CD14-positive monocyte (primary cell): ENCODE data around the gene JMJD7. TPM values are rescaled to one million over a fixed set of nuclear protein-coding genes. Genes with fewer than 3 reads are reported as not detected.

Experiments used
- DNase-seq, 3 donors: peaks; one replicate each; pipeline ENCODE4 v3.0.0-alpha.2; 2011 to 2022
- H2AFZ ChIP-seq: 2 replicates; pipeline ENCODE4 v1.6.0; 2012; ENCODE audit warnings: mild to moderate bottlenecking, low read depth, low read length, inconsistent platforms; ENCODE audit not compliant: insufficient read depth, poor library complexity, severe bottlenecking
- H3K27ac ChIP-seq, 2 donors: 1 replicate in 1 of 2; 2 replicates in 1 of 2; pipeline ENCODE4 v1.5.1; 2012 to 2013; ENCODE audit warnings: low read length in 2 of 2, control low read depth in 1 of 2, inconsistent platforms in 1 of 2, low read depth in 1 of 2, mild to moderate bottlenecking in 1 of 2
- H3K27me3 ChIP-seq, 2 donors: one replicate each; pipeline versions ENCODE4 v1.6.0 to v1.6.1; 2011 to 2013; ENCODE audit warnings: low read length in 2 of 2; ENCODE audit not compliant: control insufficient read depth in 2 of 2, insufficient read depth in 2 of 2
- H3K36me3 ChIP-seq, 2 donors: replicated peaks in 1 of 2; 1 replicate in 1 of 2; 2 replicates in 1 of 2; pipeline versions ENCODE4 v1.5.1 to v1.6.1; 2012 to 2013; ENCODE audit warnings: low read length in 2 of 2, control low read depth in 1 of 2, inconsistent platforms in 1 of 2, mild to moderate bottlenecking in 1 of 2; ENCODE audit not compliant: insufficient read depth in 2 of 2, control insufficient read depth in 1 of 2
- H3K4me1 ChIP-seq, 2 donors: 1 replicate in 1 of 2; 2 replicates in 1 of 2; pipeline versions ENCODE4 v1.5.1 to v1.6.1; 2012 to 2013; ENCODE audit warnings: low read length in 2 of 2, control low read depth in 1 of 2, inconsistent platforms in 1 of 2, mild to moderate bottlenecking in 1 of 2, moderate library complexity in 1 of 2; ENCODE audit not compliant: insufficient read depth in 2 of 2, control insufficient read depth in 1 of 2
- H3K4me2 ChIP-seq: replicated peaks from 2 replicates; pipeline ENCODE3; 2012; ENCODE audit warnings: low read length, moderate library complexity, mild to moderate bottlenecking; ENCODE audit not compliant: poor library complexity, severe bottlenecking; ENCODE audit errors: extremely low read depth
- H3K4me3 ChIP-seq, 3 experiments: fragments of 200-600 bp in 1 of 3; sonication (generic) in 1 of 3; replicated peaks in 1 of 3; 1 replicate in 2 of 3; 2 replicates in 1 of 3; pipeline ENCODE4 v1.5.1; 2011 to 2013; ENCODE audit warnings: low read length in 3 of 3, mild to moderate bottlenecking in 3 of 3, control low read depth in 2 of 3, low read depth in 2 of 3, inconsistent platforms in 1 of 3, moderate library complexity in 1 of 3
- H3K79me2 ChIP-seq: 2 replicates; pipeline ENCODE4 v1.6.0; 2012; ENCODE audit warnings: mild to moderate bottlenecking, control low read depth, inconsistent platforms, low read length, moderate library complexity; ENCODE audit not compliant: insufficient read depth
- H3K9ac ChIP-seq: 2 replicates; pipeline ENCODE4 v1.6.0; 2017; ENCODE audit warnings: low read length, mild to moderate bottlenecking; ENCODE audit not compliant: insufficient read depth, poor library complexity, severe bottlenecking
- H3K9me3 ChIP-seq, 2 donors: replicated peaks in 1 of 2; 1 replicate in 1 of 2; 2 replicates in 1 of 2; pipeline versions ENCODE4 v1.5.1 to v1.6.1; 2012 to 2013; ENCODE audit warnings: low read length in 2 of 2, control low read depth in 1 of 2; ENCODE audit not compliant: control insufficient read depth in 1 of 2, insufficient read depth in 1 of 2
- H4K20me1 ChIP-seq: 2 replicates; pipeline ENCODE4 v1.6.0; 2012; ENCODE audit warnings: mild to moderate bottlenecking, low read length, control low read depth, moderate library complexity; ENCODE audit not compliant: insufficient read depth
- H3K27ac Mint-ChIP-seq, 7 donors: one replicate each; pipeline ENCODE4 v1.8.0; 2020; ENCODE audit warnings: mild to moderate bottlenecking in 7 of 7, mixed read lengths in 7 of 7, moderate library complexity in 6 of 7, inconsistent platforms in 2 of 7
- H3K27me3 Mint-ChIP-seq, 3 donors: one replicate each; pipeline ENCODE4 v1.8.0; 2021 to 2022; ENCODE audit warnings: low read depth in 3 of 3, mild to moderate bottlenecking in 3 of 3, mixed read lengths in 3 of 3, moderate library complexity in 3 of 3, inconsistent platforms in 1 of 3
- H3K36me3 Mint-ChIP-seq, 2 donors: one replicate each; pipeline ENCODE4 v1.8.0; 2020; ENCODE audit warnings: mixed read lengths in 2 of 2, inconsistent platforms in 1 of 2, mild to moderate bottlenecking in 1 of 2
- H3K4me1 Mint-ChIP-seq: one replicate; pipeline ENCODE4 v1.8.0; 2020; ENCODE audit warnings: mild to moderate bottlenecking, mixed read lengths
- H3K4me3 Mint-ChIP-seq, 2 donors: one replicate each; pipeline ENCODE4 v1.8.0; 2020; ENCODE audit warnings: mild to moderate bottlenecking in 2 of 2, mixed read lengths in 2 of 2, moderate library complexity in 1 of 2
- H3K9me3 Mint-ChIP-seq, 7 donors: one replicate each; pipeline ENCODE4 v1.8.0; 2020 to 2022; ENCODE audit warnings: mixed read lengths in 7 of 7, mild to moderate bottlenecking in 6 of 7, moderate library complexity in 6 of 7, inconsistent platforms in 2 of 7
- WGBS: methylation state at CpG from one replicate; pipeline ENCODE4 v1.1.5; 2013; ENCODE audit warnings: missing lambda C conversion rate; ENCODE audit not compliant: insufficient coverage; 5-methylcytosine and 5-hydroxymethylcytosine counted together
- intact Hi-C, 2 donors: fragments of 100-400 bp; cut with micrococcal nuclease; formaldehyde crosslinking; loops; one replicate each; pipeline versions ENCODE4 v1.15.0 to v1.15.1; 2023
- polyA plus RNA-seq, 3 donors: library from polyadenylated mRNA; depleted of rRNA in 1 of 3; unstranded in 2 of 3; stranded (reverse) in 1 of 3; fragments of 300-500 nt in 2 of 3; fragments of >200 nt in 1 of 3; fragmentation: Illumina TruSeq in 2 of 3; gene quantifications; 1 replicate in 2 of 3; 2 replicates in 1 of 3; pipeline ENCODE4 v1.2.3, GENCODE V29; 2012 to 2021
- TF ChIP-seq, protein P1 (sequence below): fragments of 200-600 bp; IDR thresholded peaks from one replicate; pipeline ENCODE4 v1.8.0; 2022; ENCODE audit warnings: antibody characterized with exemption, mild to moderate bottlenecking

JMJD7 gene
- polyA plus RNA-seq, 3 donors, result 11.3 to 18.8 (median 15.2) TPM

DNA sequence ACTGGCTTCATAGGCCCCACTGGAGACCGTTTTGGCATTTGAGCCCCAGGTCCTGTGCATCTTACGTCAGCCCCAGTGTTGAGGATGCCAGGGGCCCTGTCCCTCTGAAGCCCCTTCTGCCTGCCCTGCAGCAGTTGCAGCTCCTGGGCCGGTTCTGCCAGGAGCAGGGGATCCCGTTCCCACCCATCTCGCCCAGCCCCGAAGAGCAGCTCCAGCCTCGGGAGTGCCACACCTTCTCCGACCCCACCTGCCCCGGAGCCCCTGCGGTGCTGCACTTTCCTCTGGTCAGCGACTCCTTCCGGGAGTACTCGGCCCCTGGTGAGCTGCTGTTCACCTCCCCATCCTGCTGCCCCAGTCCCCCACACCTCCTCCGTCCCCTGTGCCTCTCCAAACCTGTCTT lies 19.3 kb downstream of the JMJD7 start:
- TF ChIP-seq, protein P1, sequence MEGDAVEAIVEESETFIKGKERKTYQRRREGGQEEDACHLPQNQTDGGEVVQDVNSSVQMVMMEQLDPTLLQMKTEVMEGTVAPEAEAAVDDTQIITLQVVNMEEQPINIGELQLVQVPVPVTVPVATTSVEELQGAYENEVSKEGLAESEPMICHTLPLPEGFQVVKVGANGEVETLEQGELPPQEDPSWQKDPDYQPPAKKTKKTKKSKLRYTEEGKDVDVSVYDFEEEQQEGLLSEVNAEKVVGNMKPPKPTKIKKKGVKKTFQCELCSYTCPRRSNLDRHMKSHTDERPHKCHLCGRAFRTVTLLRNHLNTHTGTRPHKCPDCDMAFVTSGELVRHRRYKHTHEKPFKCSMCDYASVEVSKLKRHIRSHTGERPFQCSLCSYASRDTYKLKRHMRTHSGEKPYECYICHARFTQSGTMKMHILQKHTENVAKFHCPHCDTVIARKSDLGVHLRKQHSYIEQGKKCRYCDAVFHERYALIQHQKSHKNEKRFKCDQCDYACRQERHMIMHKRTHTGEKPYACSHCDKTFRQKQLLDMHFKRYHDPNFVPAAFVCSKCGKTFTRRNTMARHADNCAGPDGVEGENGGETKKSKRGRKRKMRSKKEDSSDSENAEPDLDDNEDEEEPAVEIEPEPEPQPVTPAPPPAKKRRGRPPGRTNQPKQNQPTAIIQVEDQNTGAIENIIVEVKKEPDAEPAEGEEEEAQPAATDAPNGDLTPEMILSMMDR, result no peak
- H3K4me1 ChIP-seq, result no peaks in the 10 kb centered on the region
- Mint-ChIP-seq H3K4me3 (no peak overlapping the region), H3K9me3 (no peaks in the 10 kb centered on the region), H3K4me1 (no peaks in the 10 kb centered on the region), H3K36me3 (peaks cover 51 to 67% of the 10 kb centered on the region in 2 donors), H3K27ac (peak overlapping the region in 1 of 7 donors; percentile 68), H3K27me3 (peaks cover 0 to 12% (median 9%) of the 10 kb centered on the region in 3 donors)
- no peaks in the 10 kb centered on the region for H3K27me3 ChIP-seq
- no peak for DNase-seq
- H3K79me2 ChIP-seq, result no peaks in the 10 kb centered on the region
- no peak overlapping the region for H3K4me3 ChIP-seq
- no peak overlapping the region for H3K27ac ChIP-seq
- no peak overlapping the region for H2AFZ ChIP-seq
- no peaks in the 10 kb centered on the region for H4K20me1 ChIP-seq
- 95% methylated on average over 14 of the region's 14 CpGs for WGBS
- no peak overlapping the region for H3K9ac ChIP-seq
- H3K9me3 ChIP-seq, result no peaks in the 10 kb centered on the region
- no peak overlapping the region for H3K4me2 ChIP-seq
- intact Hi-C loops, result no loop called here
- H3K36me3 ChIP-seq, result peaks cover 55 to 66% of the 10 kb centered on the region in 2 donors

- H3K9me3 Mint-ChIP-seq, result no peaks in the 10 kb centered on the region
- H3K9ac ChIP-seq, result no peak overlapping the region
- H3K27ac Mint-ChIP-seq, result no peak overlapping the region
- no peak overlapping the region for H3K4me3 ChIP-seq
- H3K36me3 Mint-ChIP-seq, result peaks cover 45 to 59% of the 10 kb centered on the region in 2 donors
- no peak overlapping the region for H3K4me3 Mint-ChIP-seq
- H3K4me2 ChIP-seq, result no peak overlapping the region
- no peaks in the 10 kb centered on the region for H3K27me3 ChIP-seq
- peaks cover 55 to 61% of the 10 kb centered on the region in 2 donors for H3K36me3 ChIP-seq
- no peak overlapping the region for H3K27ac ChIP-seq
- H3K9me3 ChIP-seq, result no peaks in the 10 kb centered on the region
- no peaks in the 10 kb centered on the region for H3K79me2 ChIP-seq
- H4K20me1 ChIP-seq, result no peaks in the 10 kb centered on the region
- peaks cover 0 to 10% (median 9%) of the 10 kb centered on the region in 3 donors for H3K27me3 Mint-ChIP-seq
- TF ChIP-seq, protein P1, result no peak
- 100% methylated on average over 8 of the region's 9 CpGs for WGBS
- no peaks in the 10 kb centered on the region for H3K4me1 ChIP-seq
- no peak for DNase-seq
- intact Hi-C loops, result no loop called here
- H2AFZ ChIP-seq, result no peak overlapping the region
- no peaks in the 10 kb centered on the region for H3K4me1 Mint-ChIP-seq
These were observed 20.1 kb downstream of the JMJD7 start for GRCh38 chr15:41847981-41848380.
